H1 (cell line): ENCODE measurements around the gene FUBP3. TPM values are rescaled to one million over a fixed set of nuclear protein-coding genes. Genes with fewer than 3 reads are reported as not detected.

ENCODE experiments used
- BRCA1 ChIP-seq: IDR thresholded peaks from 2 replicates; pipeline ENCODE4 v1.6.1; 2012; ENCODE audit warnings: low read depth, low read length, improper control_type of control experiment
- CBX8 ChIP-seq: fragments of 300-800, 300-1000 bp; sonication (generic); IDR thresholded peaks from 2 replicates; pipeline ENCODE4 v1.7.1; 2016; ENCODE audit warnings: low read depth, low read length, borderline replicate concordance
- CEBPB ChIP-seq: IDR thresholded peaks from 2 replicates; pipeline ENCODE4 v1.6.1; 2012; ENCODE audit warnings: low read depth, low read length
- CHD7 ChIP-seq: fragments of 300-600 bp; sonication (generic); IDR thresholded peaks from 2 replicates; pipeline ENCODE4 v1.7.1; 2012; ENCODE audit warnings: low read length, moderate library complexity, mild to moderate bottlenecking, inconsistent platforms; ENCODE audit not compliant: insufficient replicate concordance
- GTF2F1 ChIP-seq: IDR thresholded peaks from 2 replicates; pipeline ENCODE4 v1.6.1; 2012; ENCODE audit warnings: low read depth, low read length, improper control_type of control experiment, borderline replicate concordance
- TAF1 ChIP-seq: IDR thresholded peaks from 2 replicates; pipeline ENCODE4 v1.6.1; 2011; ENCODE audit warnings: mild to moderate bottlenecking, low read depth, low read length
- TEAD4 ChIP-seq: IDR thresholded peaks from 2 replicates; pipeline ENCODE4 v1.6.1; 2012; ENCODE audit warnings: low read depth, low read length, inconsistent platforms, mixed read lengths
- polyA plus RNA-seq, 7 experiments: library from polyadenylated mRNA; depleted of rRNA in 3 of 7; stranded (reverse) in 5 of 7; unstranded in 2 of 7; fragments of >200 nt in 5 of 7; fragments of 200-250 nt in 2 of 7; gene quantifications; 1 replicate in 5 of 7; 2 replicates in 1 of 7; 4 replicates in 1 of 7; pipeline versions ENCODE4 v1.2.1 to v1.2.3, GENCODE V29; 2011 to 2013; ENCODE audit warnings: missing spikeins in 2 of 7, mixed read lengths in 2 of 7
- total RNA-seq: library from RNA; stranded (reverse); fragmentation: NEBNext Ultra II Directional; extraction: Animal tissue kit (Norgen Biotek cat#: 25700); gene quantifications from 2 replicates; pipeline ENCODE4 v1.2.1, GENCODE V29; 2021

Gene FUBP3
- total and polyA plus RNA-seq, 2 of the 8 experiments (the other 6 are each of a cell fraction or from before 2014, with no cell fraction given), result 23.7 to 76.4 TPM

- TF ChIP-seq CHD7 (no peak), GTF2F1 (no peak), TAF1 (no peak), TEAD4 (no peak), BRCA1 (no peak), CBX8 (no peak), CEBPB (no peak)
Observed at GRCh38 chr9:130639866-130640555, 60.6 kb downstream of the FUBP3 start (continued).
